Right atrium auricular region (tissue), 2 donors: ENCODE data around the gene SLC22A23. TPM values are rescaled to one million over a fixed set of nuclear protein-coding genes. Genes with fewer than 3 reads are reported as not detected.

Experiments
- DNase-seq: peaks from one replicate; pipeline ENCODE4 v3.0.0-alpha.2; 2019; ENCODE audit warnings: low spot score
- H3K27ac ChIP-seq, 2 donors: fragments of 200-600 bp; sonication (generic); 1 replicate in 1 of 2; 2 replicates in 1 of 2; pipeline ENCODE4 v1.5.1; 2016 to 2019
- H3K27me3 ChIP-seq, 2 donors: fragments of 200-600 bp; sonication (generic); one replicate each; pipeline versions ENCODE4 v1.5.1 to v1.6.0; 2017 to 2019
- H3K36me3 ChIP-seq: fragments of 200-600 bp; sonication (generic); one replicate; pipeline ENCODE4 v1.5.1; 2016
- H3K4me1 ChIP-seq, 2 donors: fragments of 200-600 bp; sonication (generic); one replicate each; pipeline versions ENCODE4 v1.5.1 to v1.6.0; 2017 to 2019
- H3K4me3 ChIP-seq, 2 donors: fragments of 200-600 bp; sonication (generic); 1 replicate in 1 of 2; 2 replicates in 1 of 2; pipeline ENCODE4 v1.5.1; 2017 to 2019; ENCODE audit warnings: mild to moderate bottlenecking in 1 of 2, moderate library complexity in 1 of 2
- H3K9me3 ChIP-seq, 2 donors: fragments of 200-600 bp; sonication (generic); one replicate each; pipeline ENCODE4 v1.5.1; 2019
- CTCF ChIP-seq, 2 donors: fragments of 200-600 bp; sonication (generic); IDR thresholded peaks; one replicate each; pipeline ENCODE4 v1.5.1; 2019; ENCODE audit warnings: antibody characterized with exemption in 2 of 2
- total RNA-seq, 2 donors: library from RNA; depleted of rRNA; stranded (reverse); fragments of >200 nt; gene quantifications; one replicate each; pipeline ENCODE4 v1.1.0, GENCODE V29; 2016

The SLC22A23 gene
- total RNA-seq, 2 donors from 2014 or later = 2.9 to 7.2 TPM

GRCh38 chr6:3321875-3322274, 135.0 kb downstream of the SLC22A23 start:
- Histone ChIP-seq H3K9me3 (no peaks in the 10 kb centered on the region), H3K36me3 (no peaks in the 10 kb centered on the region), H3K4me3 (no peak overlapping the region), H3K27me3 (no peaks in the 10 kb centered on the region), H3K27ac (no peak overlapping the region), H3K4me1 (peaks cover 0 to 16% of the 10 kb centered on the region in 2 donors)
- no peak for TF ChIP-seq CTCF (IDR thresholded peaks at IDR 0.05)
- DNase-seq = no peak

- Histone ChIP-seq H3K9me3 (no peaks in the 10 kb centered on the region), H3K4me3 (no peak overlapping the region), H3K36me3 (no peaks in the 10 kb centered on the region), H3K27me3 (no peaks in the 10 kb centered on the region), H3K4me1 (peaks cover 0 to 16% of the 10 kb centered on the region in 2 donors), H3K27ac (no peak overlapping the region)
- TF ChIP-seq CTCF (IDR thresholded peaks at IDR 0.05) = no peak
- DNase-seq = no peak
Observed at GRCh38 chr6:3321042-3321441, 135.8 kb downstream of the SLC22A23 start.

- no peaks in the 10 kb centered on the region for H3K27me3 ChIP-seq
- H3K36me3 ChIP-seq = no peaks in the 10 kb centered on the region
- no peak for TF ChIP-seq CTCF (IDR thresholded peaks at IDR 0.05)
- no peaks in the 10 kb centered on the region for H3K9me3 ChIP-seq
- DNase-seq = no peak
- H3K4me1 ChIP-seq = peaks cover 0 to 11% of the 10 kb centered on the region in 2 donors
- H3K4me3 ChIP-seq = no peak overlapping the region
- no peak overlapping the region for H3K27ac ChIP-seq
Observed at GRCh38 chr6:3320238-3320811, 136.5 kb downstream of the SLC22A23 start.

GRCh38 chr6:3319610-3320200, 137.1 kb downstream of the SLC22A23 start:
- Histone ChIP-seq H3K4me1 (peaks cover 0 to 5% of the 10 kb centered on the region in 2 donors), H3K27me3 (no peaks in the 10 kb centered on the region), H3K36me3 (no peaks in the 10 kb centered on the region), H3K27ac (no peak overlapping the region), H3K4me3 (no peak overlapping the region), H3K9me3 (no peaks in the 10 kb centered on the region)
- DNase-seq = no peak
- TF ChIP-seq CTCF (IDR thresholded peaks at IDR 0.05) = no peak

- Histone ChIP-seq H3K4me3 (no peak overlapping the region), H3K9me3 (no peaks in the 10 kb centered on the region), H3K36me3 (no peaks in the 10 kb centered on the region), H3K27me3 (no peaks in the 10 kb centered on the region), H3K27ac (no peak overlapping the region), H3K4me1 (no peaks in the 10 kb centered on the region)
- no peak for DNase-seq
- no peak for TF ChIP-seq CTCF (IDR thresholded peaks at IDR 0.05)
Observed at GRCh38 chr6:3318821-3319540, 137.9 kb downstream of the SLC22A23 start.
